Neural crest cell (in vitro differentiated cells): ENCODE results near the gene DDAH1. TPM values are rescaled to one million over a fixed set of nuclear protein-coding genes. Genes with fewer than 3 reads are reported as not detected.

Experiments
- DNase-seq: peaks from one replicate; pipeline ENCODE4 v3.0.0; 2021; ENCODE audit warnings: low read depth, mixed read lengths, low spot score
- H3K27ac Mint-ChIP-seq: one replicate; pipeline ENCODE4 v1.8.0; 2021; ENCODE audit warnings: mild to moderate bottlenecking, mixed read lengths; ENCODE audit not compliant: unreplicated experiment
- H3K27me3 Mint-ChIP-seq: 2 replicates; pipeline ENCODE4 v1.8.0; 2021; ENCODE audit warnings: low read depth, mild to moderate bottlenecking, mixed read lengths
- H3K36me3 Mint-ChIP-seq: 2 replicates; pipeline ENCODE4 v1.8.0; 2021; ENCODE audit warnings: low read depth, mild to moderate bottlenecking, mixed read lengths
- H3K4me1 Mint-ChIP-seq: 2 replicates; pipeline ENCODE4 v1.8.0; 2021; ENCODE audit warnings: mixed read lengths
- H3K4me3 Mint-ChIP-seq: one replicate; pipeline ENCODE4 v1.8.0; 2021; ENCODE audit warnings: mild to moderate bottlenecking, mixed read lengths
- H3K9me3 Mint-ChIP-seq: 2 replicates; pipeline ENCODE4 v1.8.0; 2021; ENCODE audit warnings: mixed read lengths
- total RNA-seq: library from RNA; stranded (reverse); gene quantifications from 2 replicates; pipeline ENCODE4 v1.2.1, GENCODE V29; 2021
- TF ChIP-seq, protein P1 (sequence below): fragments of 200-600 bp; sonication (generic); conservative IDR thresholded peaks from 2 replicates; pipeline ENCODE4 v1.5.0; 2021; ENCODE audit warnings: antibody characterized with exemption, mild to moderate bottlenecking

DDAH1 gene
- total RNA-seq, 1 donor from 2014 or later: 22.3 TPM

DNA sequence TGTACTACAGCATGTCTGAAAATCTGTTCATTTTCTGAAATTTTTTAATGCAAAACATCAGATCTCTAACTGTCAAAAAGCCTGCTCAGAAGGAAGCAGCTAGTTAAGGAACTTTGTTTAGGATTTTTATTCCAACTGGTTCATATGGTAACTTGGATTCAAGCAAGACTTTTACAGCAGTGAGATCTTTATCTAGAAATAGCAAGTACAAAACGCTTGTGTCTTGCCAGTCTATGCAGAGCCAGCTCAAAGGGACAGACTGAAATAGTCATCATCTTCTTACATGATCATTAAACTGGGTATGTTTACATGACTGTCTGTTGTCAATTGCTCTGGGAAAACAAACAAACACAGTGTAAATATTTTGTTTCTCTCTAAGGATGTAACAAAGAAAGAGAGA lies 37.6 kb downstream of the DDAH1 start:
- Mint-ChIP-seq H3K4me3 (no peak overlapping the region), H3K27me3 (no peaks in the 10 kb centered on the region), H3K27ac (no peak overlapping the region), H3K36me3 (peaks cover 20% of the 10 kb centered on the region), H3K4me1 (no peaks in the 10 kb centered on the region), H3K9me3 (peaks cover 12% of the 10 kb centered on the region)
- DNase-seq: no peak
- TF ChIP-seq, protein P1, sequence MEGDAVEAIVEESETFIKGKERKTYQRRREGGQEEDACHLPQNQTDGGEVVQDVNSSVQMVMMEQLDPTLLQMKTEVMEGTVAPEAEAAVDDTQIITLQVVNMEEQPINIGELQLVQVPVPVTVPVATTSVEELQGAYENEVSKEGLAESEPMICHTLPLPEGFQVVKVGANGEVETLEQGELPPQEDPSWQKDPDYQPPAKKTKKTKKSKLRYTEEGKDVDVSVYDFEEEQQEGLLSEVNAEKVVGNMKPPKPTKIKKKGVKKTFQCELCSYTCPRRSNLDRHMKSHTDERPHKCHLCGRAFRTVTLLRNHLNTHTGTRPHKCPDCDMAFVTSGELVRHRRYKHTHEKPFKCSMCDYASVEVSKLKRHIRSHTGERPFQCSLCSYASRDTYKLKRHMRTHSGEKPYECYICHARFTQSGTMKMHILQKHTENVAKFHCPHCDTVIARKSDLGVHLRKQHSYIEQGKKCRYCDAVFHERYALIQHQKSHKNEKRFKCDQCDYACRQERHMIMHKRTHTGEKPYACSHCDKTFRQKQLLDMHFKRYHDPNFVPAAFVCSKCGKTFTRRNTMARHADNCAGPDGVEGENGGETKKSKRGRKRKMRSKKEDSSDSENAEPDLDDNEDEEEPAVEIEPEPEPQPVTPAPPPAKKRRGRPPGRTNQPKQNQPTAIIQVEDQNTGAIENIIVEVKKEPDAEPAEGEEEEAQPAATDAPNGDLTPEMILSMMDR: no peak

DNA sequence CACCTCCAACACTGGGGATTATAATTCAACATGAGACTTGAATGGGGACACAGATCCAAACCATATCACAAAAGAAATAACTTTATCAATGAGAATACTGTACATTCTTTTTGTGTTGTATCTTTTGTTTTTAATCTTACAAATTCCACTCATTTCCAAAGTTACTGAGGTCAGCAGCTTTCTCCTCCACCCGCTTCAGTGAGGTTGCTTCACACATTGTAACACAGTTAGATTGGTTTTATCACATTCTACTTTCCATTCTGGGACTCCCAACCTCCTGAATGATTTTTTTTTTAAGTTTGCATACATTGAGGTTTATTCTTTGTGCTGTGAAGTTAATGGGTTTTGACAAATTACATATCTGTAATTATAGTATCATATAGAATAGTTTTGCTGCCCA lies 43.8 kb downstream of the DDAH1 start:
- Mint-ChIP-seq H3K9me3 (no peaks in the 10 kb centered on the region), H3K36me3 (peaks cover 2% of the 10 kb centered on the region), H3K27me3 (no peaks in the 10 kb centered on the region), H3K27ac (no peak overlapping the region), H3K4me1 (no peaks in the 10 kb centered on the region), H3K4me3 (no peak overlapping the region)
- TF ChIP-seq, protein P1: no peak
- no peak for DNase-seq

DNA sequence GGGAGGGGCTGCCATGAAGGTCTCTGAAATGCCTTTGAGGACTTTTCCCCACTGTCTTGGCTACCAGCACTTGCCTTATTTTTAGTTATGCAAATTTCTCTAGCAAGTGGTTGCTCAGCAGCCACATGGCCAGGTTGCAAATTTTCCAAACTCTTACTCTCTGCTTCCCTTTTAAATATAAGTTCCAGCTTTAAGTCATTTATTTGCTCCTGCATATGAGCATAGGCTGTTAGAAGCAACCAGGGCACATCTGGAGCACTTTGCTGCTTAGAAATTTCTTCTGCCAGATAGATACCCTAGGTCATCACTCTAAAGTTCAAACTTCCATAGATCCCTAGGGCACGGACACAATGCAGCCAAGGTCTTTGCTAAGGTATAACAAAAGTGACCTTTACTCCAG lies 44.8 kb downstream of the DDAH1 start:
- Mint-ChIP-seq H3K4me3 (no peak overlapping the region), H3K27ac (no peak overlapping the region), H3K27me3 (no peaks in the 10 kb centered on the region), H3K4me1 (no peaks in the 10 kb centered on the region), H3K36me3 (peaks cover 2% of the 10 kb centered on the region), H3K9me3 (no peaks in the 10 kb centered on the region)
- TF ChIP-seq, protein P1: no peak
- no peak for DNase-seq

DNA sequence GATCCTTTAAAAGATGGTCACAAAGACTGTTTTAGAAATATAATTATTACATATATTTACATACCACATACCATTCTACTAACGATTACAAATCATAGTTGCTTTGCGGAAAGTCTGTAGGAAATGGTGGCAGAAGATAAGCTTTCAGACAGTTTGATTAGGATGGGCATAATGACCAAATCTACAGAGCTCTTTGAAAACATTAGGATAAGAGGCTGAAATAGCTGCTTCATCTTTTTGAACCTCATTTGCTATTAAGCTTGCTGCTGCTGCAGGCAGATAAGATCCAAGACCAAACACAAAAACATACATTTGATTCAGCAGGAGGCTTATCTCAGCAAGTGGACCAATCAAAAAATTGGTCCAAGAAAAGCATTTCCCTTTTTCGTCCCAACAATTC lies 47.1 kb downstream of the DDAH1 start:
- Mint-ChIP-seq H3K36me3 (peaks cover 2% of the 10 kb centered on the region), H3K27ac (no peak overlapping the region), H3K4me1 (peaks cover 11% of the 10 kb centered on the region), H3K27me3 (no peaks in the 10 kb centered on the region), H3K9me3 (no peaks in the 10 kb centered on the region), H3K4me3 (no peak overlapping the region)
- TF ChIP-seq, protein P1: no peak
- no peak for DNase-seq

DNA sequence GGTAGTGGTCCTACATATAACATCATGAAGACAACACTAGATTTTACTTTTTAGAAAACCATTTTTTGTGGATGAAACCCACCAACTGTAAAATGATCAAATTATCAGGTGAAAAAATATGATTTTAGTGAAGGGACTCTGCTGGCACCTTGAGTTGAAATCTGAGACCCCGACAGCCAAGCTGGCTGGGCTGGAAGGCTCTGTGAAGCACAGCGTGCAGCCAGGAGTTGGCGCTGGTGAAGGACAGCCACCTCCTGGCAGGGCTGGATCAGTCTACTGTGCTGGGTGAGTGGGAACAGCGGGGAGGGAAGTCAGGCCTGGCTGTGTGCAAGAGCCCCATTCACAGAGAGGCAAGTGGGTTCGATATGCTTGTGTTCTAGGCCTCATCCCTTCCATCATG lies 47.9 kb downstream of the DDAH1 start:
- Mint-ChIP-seq H3K27ac (no peak overlapping the region), H3K27me3 (no peaks in the 10 kb centered on the region), H3K4me3 (no peak overlapping the region), H3K9me3 (no peaks in the 10 kb centered on the region), H3K4me1 (peaks cover 16% of the 10 kb centered on the region), H3K36me3 (peaks cover 4% of the 10 kb centered on the region)
- TF ChIP-seq, protein P1: no peak
- no peak for DNase-seq

DNA sequence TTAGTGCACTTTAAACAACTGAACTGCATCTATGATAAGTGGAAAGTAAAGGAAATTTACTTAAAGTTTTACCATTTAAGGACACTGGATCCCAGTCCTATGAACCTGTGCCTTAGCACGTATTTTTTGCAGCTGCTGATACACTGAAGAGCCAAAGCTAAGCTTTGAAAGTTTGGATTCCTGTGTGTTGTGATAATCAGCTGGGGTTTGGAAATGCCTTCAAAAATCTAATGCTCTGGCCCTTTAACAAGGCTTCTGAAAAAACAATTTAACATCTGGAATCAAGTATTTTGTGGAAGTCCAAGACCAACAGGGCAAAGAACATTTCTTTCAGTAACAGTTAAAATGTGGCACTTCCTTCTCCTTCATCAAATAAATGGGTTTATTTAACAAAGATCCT lies 51.8 kb downstream of the DDAH1 start:
- TF ChIP-seq, protein P1: no peak

More for the DNA sequence above, 51.8 kb downstream of the DDAH1 start:
- no peak for DNase-seq
- Mint-ChIP-seq H3K9me3 (no peaks in the 10 kb centered on the region), H3K4me1 (peaks cover 26% of the 10 kb centered on the region), H3K27me3 (no peaks in the 10 kb centered on the region), H3K27ac (no peak overlapping the region), H3K4me3 (no peak overlapping the region), H3K36me3 (peaks cover 2% of the 10 kb centered on the region)
